Lung (tissue), 12 donors: ENCODE measurements around the gene PTPRG. TPM values are rescaled to one million over a fixed set of nuclear protein-coding genes. Genes with fewer than 3 reads are reported as not detected.

ENCODE experiments used
- ATAC-seq: fragments of 200-7000 bp; cut with Tn5 transposase; one replicate; pipeline ENCODE4 v1.9.1; 2020; ENCODE audit warnings: moderate number of reproducible peaks; ENCODE audit not compliant: insufficient read depth, low FRiP score
- DNase-seq, 3 donors: peaks; one replicate each; pipeline ENCODE4 v3.0.0-alpha.2; 2013 to 2017
- H3K27ac ChIP-seq, 2 donors: one replicate each; pipeline ENCODE4 v1.5.1; 2013; ENCODE audit warnings: mild to moderate bottlenecking in 2 of 2, moderate library complexity in 2 of 2, control low read depth in 1 of 2, inconsistent platforms in 1 of 2, low read depth in 1 of 2, low read length in 1 of 2
- H3K27me3 ChIP-seq, 3 donors: one replicate each; pipeline ENCODE4 v1.5.1; 2013; ENCODE audit warnings: low read length in 2 of 3; ENCODE audit not compliant: control insufficient read depth in 3 of 3, insufficient read depth in 3 of 3
- H3K36me3 ChIP-seq, 4 donors: one replicate each; pipeline ENCODE4 v1.5.1; 2013; ENCODE audit warnings: low read length in 4 of 4, mild to moderate bottlenecking in 1 of 4, moderate library complexity in 1 of 4; ENCODE audit not compliant: control insufficient read depth in 4 of 4, insufficient read depth in 4 of 4
- H3K4me1 ChIP-seq, 5 donors: one replicate each; pipeline ENCODE4 v1.5.1; 2013; ENCODE audit warnings: low read length in 5 of 5, mild to moderate bottlenecking in 2 of 5, moderate library complexity in 1 of 5; ENCODE audit not compliant: control insufficient read depth in 5 of 5, insufficient read depth in 5 of 5
- H3K4me3 ChIP-seq: one replicate; pipeline ENCODE4 v1.5.1; 2013; ENCODE audit warnings: mild to moderate bottlenecking, control low read depth, moderate library complexity
- H3K9ac ChIP-seq, 2 donors: one replicate each; pipeline ENCODE4 v1.5.1; 2013; ENCODE audit warnings: low read length in 2 of 2, control low read depth in 1 of 2; ENCODE audit not compliant: insufficient read depth in 1 of 2
- H3K9me3 ChIP-seq, 4 donors: one replicate each; pipeline ENCODE4 v1.5.1; 2013; ENCODE audit warnings: low read length in 3 of 4, mild to moderate bottlenecking in 1 of 4, moderate library complexity in 1 of 4; ENCODE audit not compliant: control insufficient read depth in 4 of 4, insufficient read depth in 3 of 4
- CTCF ChIP-seq: IDR thresholded peaks from 2 replicates; pipeline ENCODE4 v1.5.1; 2012; ENCODE audit warnings: mild to moderate bottlenecking; ENCODE audit errors: control extremely low read depth, extremely low read depth
- WGBS, 2 donors: extraction: QIAGEN DNeasy Blood & Tissue Kit; methylation state at CpG; one replicate each; pipeline ENCODE4 v1.1.7; 2013; 5-methylcytosine and 5-hydroxymethylcytosine counted together
- polyA plus RNA-seq, 2 donors: library from polyadenylated mRNA; stranded (reverse); fragments of 200-250 nt; gene quantifications; one replicate each; pipeline ENCODE4 v1.2.1, GENCODE V29; 2013
- total RNA-seq, 2 donors: library from RNA; depleted of rRNA in 1 of 2; stranded (reverse); fragments of >200 nt in 1 of 2; gene quantifications; one replicate each; pipeline ENCODE4 v1.2.1, GENCODE V29; 2014 to 2021
- donor health status: control.
- donor health status: control.
- donor health status: Bipolar disorder and iron deficiency.
- donor health status: healthy.
- donor health status: DM: yes; HTN: yes; CAD: no.

Gene PTPRG
- total and polyA plus RNA-seq, 4 donors: 8.5 to 131 (median 75.9) TPM

- no peak for ATAC-seq
These were observed 203.9 kb downstream of the PTPRG start for GRCh38 chr3:61765157-61765876.

GRCh38 chr3:61768284-61769037, 207.1 kb downstream of the PTPRG start:
- H3K9me3 ChIP-seq: no peaks in the 10 kb centered on the region
- 71 to 88% methylated on average over 4 of the region's 4 CpGs for WGBS, 2 donors
- DNase-seq: no peak
- no peak for TF ChIP-seq CTCF
- no peaks in the 10 kb centered on the region for H3K27me3 ChIP-seq
- no peak for ATAC-seq
- no peaks in the 10 kb centered on the region for H3K36me3 ChIP-seq
- H3K4me1 ChIP-seq: peaks cover 0 to 18% (median 1%) of the 10 kb centered on the region in 5 donors
- no peak overlapping the region for H3K27ac ChIP-seq
- H3K4me3 ChIP-seq: no peak overlapping the region
- H3K9ac ChIP-seq: no peak overlapping the region

More at GRCh38 chr3:61765157-61765876, 203.9 kb downstream of the PTPRG start:
- H3K9ac ChIP-seq: no peak overlapping the region
- H3K36me3 ChIP-seq: peaks cover 0 to 1% (median 0%) of the 10 kb centered on the region in 4 donors
- 89 to 91% methylated on average over 5 of the region's 5 CpGs for WGBS, 2 donors
- TF ChIP-seq CTCF: no peak
- H3K4me1 ChIP-seq: peaks cover 0 to 16% (median 0%) of the 10 kb centered on the region in 5 donors
- no peak for DNase-seq
- H3K27ac ChIP-seq: no peak overlapping the region
- no peaks in the 10 kb centered on the region for H3K27me3 ChIP-seq
- no peaks in the 10 kb centered on the region for H3K9me3 ChIP-seq
- H3K4me3 ChIP-seq: no peak overlapping the region

GRCh38 chr3:61769266-61769990, 208.1 kb downstream of the PTPRG start:
- ATAC-seq (no peak), DNase-seq (no peak)
- WGBS, 2 donors: 90 to 94% methylated on average over 7 of the region's 7 CpGs
- peaks cover 0 to 18% (median 5%) of the 10 kb centered on the region in 5 donors for H3K4me1 ChIP-seq
- no peak overlapping the region for H3K4me3 ChIP-seq
- H3K36me3 ChIP-seq: no peaks in the 10 kb centered on the region
- H3K9me3 ChIP-seq: no peaks in the 10 kb centered on the region
- H3K27me3 ChIP-seq: no peaks in the 10 kb centered on the region
- no peak overlapping the region for H3K27ac ChIP-seq
- TF ChIP-seq CTCF: no peak
- no peak overlapping the region for H3K9ac ChIP-seq
